Activated CD4-positive, alpha-beta memory T cell treated with anti-CD3 and anti-CD28 coated beads, Interleukin-2, amount 10 ng/mL, durations not matched to agents 7 days and 5 days (primary cell): ENCODE results near the gene BAZ2B. TPM values are rescaled to one million over a fixed set of nuclear protein-coding genes. Genes with fewer than 3 reads are reported as not detected.
"Not testable (repeated sequence)": the region's sequence is repeated elsewhere in the genome, so short reads cannot be mapped to it uniquely, and the experiment has no call there.

Experiments used
- CTCF ChIA-PET: fragments of 350-600 bp; sonication (Branson Sonifier 250); formaldehyde crosslinking; loops from one replicate; lab custom pipeline; 2021; ENCODE audit warnings: antibody characterized with exemption, inconsistent platforms; lab: Charles Lee
- POLR2A ChIA-PET: fragments of 350-600 bp; sonication (Branson Sonifier 250); formaldehyde crosslinking; loops from one replicate; lab custom pipeline; 2021; ENCODE audit warnings: antibody characterized with exemption; lab: Charles Lee
- DNase-seq: peaks from one replicate; pipeline ENCODE4 v3.0.0-alpha.2; 2020
- H3K27ac Mint-ChIP-seq: one replicate; pipeline ENCODE4 v1.8.0; 2021; ENCODE audit warnings: mild to moderate bottlenecking, mixed read lengths
- H3K27me3 Mint-ChIP-seq: one replicate; pipeline ENCODE4 v1.8.0; 2021; ENCODE audit warnings: mixed read lengths
- H3K36me3 Mint-ChIP-seq: one replicate; pipeline ENCODE4 v1.8.0; 2021; ENCODE audit warnings: low read depth, mixed read lengths
- H3K4me1 Mint-ChIP-seq: one replicate; pipeline ENCODE4 v1.8.0; 2021; ENCODE audit warnings: mixed read lengths
- H3K4me3 Mint-ChIP-seq: one replicate; pipeline ENCODE4 v1.8.0; 2021; ENCODE audit warnings: mild to moderate bottlenecking, mixed read lengths
- H3K9me3 Mint-ChIP-seq: one replicate; pipeline ENCODE4 v1.8.0; 2021; ENCODE audit warnings: mixed read lengths
- total RNA-seq, 2 experiments: library from RNA; stranded (reverse); gene quantifications; one replicate each; pipeline ENCODE4 v1.2.3, GENCODE V29; 2021

Gene BAZ2B
- total RNA-seq, 2 experiments from 2014 or later, result 8.5 to 9.8 TPM

DNA sequence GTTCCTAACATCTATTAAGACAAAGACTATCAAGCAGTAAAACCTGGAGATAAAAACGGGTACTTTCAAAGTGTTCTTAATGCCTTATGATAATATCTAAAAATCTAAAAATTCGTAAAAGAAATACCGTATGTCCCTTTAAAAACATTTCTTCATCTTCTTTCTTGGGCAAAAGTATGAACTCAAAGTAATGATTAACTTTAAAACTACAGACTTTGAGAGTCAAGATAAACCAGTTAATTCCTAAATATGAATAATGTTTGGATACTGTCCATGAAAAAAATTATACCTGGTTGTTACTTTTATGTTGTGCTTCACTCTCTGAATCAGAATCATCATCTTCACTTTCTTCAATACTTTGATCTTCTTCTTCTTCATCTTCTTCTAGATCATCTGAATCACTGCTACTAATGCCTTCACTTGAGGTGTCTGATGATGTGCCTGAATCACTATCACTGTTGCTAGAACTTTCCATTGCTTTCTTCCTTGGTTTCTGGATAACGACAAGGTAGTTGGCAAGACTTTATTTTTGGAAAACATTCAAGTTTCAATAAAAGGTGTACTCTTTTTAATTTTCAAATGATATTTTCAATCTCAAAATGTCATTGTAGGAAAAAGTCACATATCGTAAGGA, 177.5 kb downstream of the BAZ2B start:
- Mint-ChIP-seq H3K4me1 (no peaks in the 10 kb centered on the region), H3K36me3 (peaks cover 5% of the 10 kb centered on the region), H3K9me3 (no peaks in the 10 kb centered on the region), H3K27me3 (no peaks in the 10 kb centered on the region), H3K4me3 (no peak overlapping the region), H3K27ac (no peak overlapping the region)
- no peak for DNase-seq
- ChIA-PET CTCF (no interaction called here), POLR2A (no interaction called here)

DNA sequence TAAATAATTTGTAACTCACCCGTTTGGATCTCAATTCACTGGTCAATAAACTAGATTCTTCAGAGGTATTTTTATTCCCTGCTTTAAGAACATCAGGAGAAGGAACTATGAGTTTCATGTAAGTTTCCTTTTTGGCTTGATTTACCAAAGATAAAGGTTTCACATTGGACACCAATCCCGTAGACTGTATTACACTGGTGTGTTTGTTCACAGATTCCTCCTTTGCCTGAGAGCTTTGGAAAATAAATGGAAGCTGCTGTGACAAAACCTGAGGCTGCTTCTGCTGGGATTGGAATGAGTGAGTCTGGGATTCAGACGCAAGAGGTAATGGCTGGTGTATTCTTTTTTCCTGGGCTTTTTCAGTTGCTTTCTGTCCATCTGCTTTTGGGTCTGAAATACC, 178.1 kb downstream of the BAZ2B start:
- Mint-ChIP-seq H3K27me3 (no peaks in the 10 kb centered on the region), H3K36me3 (peaks cover 5% of the 10 kb centered on the region), H3K4me1 (no peaks in the 10 kb centered on the region), H3K27ac (no peak overlapping the region), H3K9me3 (no peaks in the 10 kb centered on the region), H3K4me3 (no peak overlapping the region)
- ChIA-PET CTCF (no interaction called here), POLR2A (no interaction called here)
- no peak for DNase-seq

DNA sequence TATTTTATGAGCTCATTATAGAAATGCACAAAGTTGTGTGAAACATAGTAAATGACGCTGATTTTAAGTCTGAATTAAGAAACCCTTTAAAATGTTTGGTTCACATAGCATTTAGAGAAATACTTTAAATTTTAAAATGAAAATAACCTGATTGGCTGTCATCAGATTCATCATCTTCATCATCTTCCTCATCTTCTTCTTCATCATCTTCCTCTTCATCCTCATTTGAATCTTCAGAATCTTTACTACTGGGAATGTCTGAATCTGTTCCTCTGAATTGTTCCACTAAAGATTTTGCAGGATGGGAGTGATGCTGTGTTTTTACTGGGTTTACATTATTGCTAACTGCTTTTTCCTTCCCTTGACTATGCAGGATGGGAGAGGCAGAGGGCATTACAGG, 183.7 kb downstream of the BAZ2B start:
- no peaks in the 10 kb centered on the region for H3K9me3 Mint-ChIP-seq
- peaks cover 3% of the 10 kb centered on the region for H3K36me3 Mint-ChIP-seq
- no peaks in the 10 kb centered on the region for H3K27me3 Mint-ChIP-seq
- H3K4me3 Mint-ChIP-seq, result no peak overlapping the region
- H3K4me1 Mint-ChIP-seq, result peaks cover 5% of the 10 kb centered on the region
- ChIA-PET POLR2A (no interaction called here), CTCF (no interaction called here)
- no peak overlapping the region for H3K27ac Mint-ChIP-seq
- DNase-seq, result no peak

DNA sequence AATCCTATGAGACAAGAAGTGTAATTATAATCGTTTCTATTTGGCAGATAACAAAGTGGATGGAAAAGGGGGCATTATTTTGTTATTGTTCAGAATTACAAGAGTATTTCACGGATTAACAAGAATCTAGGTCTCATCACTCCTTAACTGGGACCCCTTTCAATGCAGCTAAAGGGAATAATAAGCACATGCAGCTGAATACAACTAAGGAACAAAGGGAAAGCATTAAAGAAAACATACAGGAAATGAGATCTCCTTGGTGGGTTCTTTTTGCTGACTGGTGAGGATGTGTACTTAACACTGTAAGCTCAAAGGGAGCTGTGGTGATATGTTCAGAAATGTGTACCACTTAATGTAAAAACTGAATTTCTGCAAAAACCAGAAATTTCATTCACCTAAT, 189.3 kb downstream of the BAZ2B start:
- Mint-ChIP-seq H3K4me3 (no peak overlapping the region), H3K4me1 (peaks cover 5% of the 10 kb centered on the region), H3K36me3 (peaks cover 3% of the 10 kb centered on the region), H3K27me3 (no peaks in the 10 kb centered on the region), H3K27ac (no peak overlapping the region), H3K9me3 (no peaks in the 10 kb centered on the region)
- ChIA-PET POLR2A (no interaction called here), CTCF (no interaction called here)
- DNase-seq, result no peak

DNA sequence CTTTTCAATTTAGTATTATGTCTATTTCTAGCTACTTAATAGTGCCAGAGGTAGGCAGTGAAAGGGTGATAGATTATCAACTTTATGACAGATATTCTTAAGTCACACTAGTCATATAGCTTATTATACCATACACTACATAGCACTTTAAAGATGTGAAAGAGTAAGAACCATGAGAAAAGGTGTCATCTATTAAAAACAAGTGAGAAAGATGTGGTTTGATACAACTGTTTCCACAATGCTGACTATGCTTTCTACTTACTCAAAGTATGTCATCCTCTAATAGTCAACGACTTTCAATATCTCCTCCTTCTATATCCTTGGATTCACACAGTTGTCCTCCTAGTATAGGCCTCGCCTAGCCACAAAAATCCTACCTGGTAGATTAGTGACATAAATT, 196.9 kb downstream of the BAZ2B start:
- Mint-ChIP-seq H3K27ac (no peak overlapping the region), H3K9me3 (no peaks in the 10 kb centered on the region), H3K4me3 (no peak overlapping the region), H3K4me1 (no peaks in the 10 kb centered on the region), H3K36me3 (no peaks in the 10 kb centered on the region), H3K27me3 (no peaks in the 10 kb centered on the region)
- CTCF ChIA-PET, result no interaction called here
- DNase-seq, result no peak
- POLR2A ChIA-PET, result no interaction called here

DNA sequence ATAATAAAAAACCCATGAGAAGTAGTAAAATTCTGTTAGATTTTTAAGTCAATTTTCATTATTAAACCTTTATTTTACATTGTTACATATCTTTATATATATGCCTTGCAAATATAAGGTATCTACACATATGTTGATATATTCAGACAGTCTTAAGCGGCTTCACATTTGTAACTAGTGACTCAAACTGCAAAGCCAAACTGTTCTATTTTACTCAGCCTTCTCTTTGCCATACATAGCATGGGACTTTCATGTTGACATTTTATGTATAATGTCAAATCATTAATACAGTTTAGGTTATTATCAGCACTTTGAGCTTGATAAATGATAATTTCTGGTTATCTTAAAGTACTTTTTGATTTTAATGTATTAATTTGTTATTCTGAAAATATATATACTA, 204.9 kb downstream of the BAZ2B start:
- ChIA-PET POLR2A (no interaction called here), CTCF (no interaction called here)
- no peak for DNase-seq
- Mint-ChIP-seq H3K36me3 (no peaks in the 10 kb centered on the region), H3K27ac (no peak overlapping the region), H3K9me3 (no peaks in the 10 kb centered on the region), H3K4me1 (peaks cover 6% of the 10 kb centered on the region), H3K4me3 (no peak overlapping the region), H3K27me3 (no peaks in the 10 kb centered on the region)

DNA sequence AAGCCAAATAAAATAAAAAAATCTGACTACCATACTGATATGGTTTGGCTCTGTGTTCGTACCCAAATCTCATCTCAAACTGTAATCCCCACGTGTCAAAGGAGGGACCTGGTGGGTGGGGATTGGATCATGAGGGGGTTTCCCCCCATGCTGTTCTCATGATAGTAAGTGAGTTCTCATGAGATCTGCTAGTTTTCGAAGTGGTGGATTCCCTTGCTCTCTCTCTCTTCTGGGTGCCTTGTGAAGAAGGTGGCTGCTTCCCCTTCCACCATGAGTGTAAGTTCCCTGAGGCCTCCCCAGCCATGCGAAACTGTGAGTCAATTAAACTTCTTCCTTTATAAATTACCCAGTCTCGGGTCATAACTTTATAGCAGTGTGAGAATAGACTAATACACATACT, 206.1 kb downstream of the BAZ2B start:
- Mint-ChIP-seq H3K27ac (no peak overlapping the region), H3K27me3 (no peaks in the 10 kb centered on the region), H3K36me3 (peaks cover 2% of the 10 kb centered on the region), H3K9me3 (no peaks in the 10 kb centered on the region), H3K4me3 (no peak overlapping the region), H3K4me1 (peaks cover 6% of the 10 kb centered on the region)
- ChIA-PET CTCF (no interaction called here), POLR2A (no interaction called here)
- no peak for DNase-seq

DNA sequence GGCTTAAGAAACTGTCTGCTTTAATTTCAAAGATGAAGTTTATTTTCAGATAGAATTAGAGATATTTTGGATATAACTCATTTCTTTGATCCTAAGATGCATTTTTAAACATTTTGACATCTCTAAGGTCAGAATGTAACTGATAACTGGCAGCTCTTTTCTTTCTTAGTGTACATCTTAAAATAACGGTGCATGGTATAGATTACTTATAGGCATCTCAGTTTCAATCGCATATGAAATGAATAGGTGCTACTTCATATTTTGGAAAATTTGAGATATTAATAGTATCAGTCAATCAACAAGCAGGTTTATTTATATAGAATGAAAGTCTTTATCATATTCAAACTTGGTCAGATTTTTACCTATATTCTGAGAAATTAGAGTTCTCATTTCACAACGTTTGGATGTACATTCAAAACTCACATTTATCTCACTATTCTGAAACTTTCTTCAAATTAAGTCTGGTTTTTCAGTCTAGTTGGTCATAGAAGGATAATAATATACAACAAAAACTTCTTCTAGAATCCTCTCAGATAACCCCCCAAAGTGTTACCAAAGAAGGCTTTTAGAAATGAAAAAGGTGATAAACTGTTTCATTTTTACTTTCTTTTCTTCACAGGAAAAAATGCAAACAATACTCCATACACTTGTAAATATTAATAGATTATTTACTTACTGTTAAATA, 207.1 kb downstream of the BAZ2B start:
- no peak overlapping the region for H3K4me3 Mint-ChIP-seq
- no peak for DNase-seq
- no peak overlapping the region for H3K27ac Mint-ChIP-seq
- H3K27me3 Mint-ChIP-seq, result no peaks in the 10 kb centered on the region
- H3K36me3 Mint-ChIP-seq, result peaks cover 2% of the 10 kb centered on the region
- no peaks in the 10 kb centered on the region for H3K9me3 Mint-ChIP-seq
- peaks cover 6% of the 10 kb centered on the region for H3K4me1 Mint-ChIP-seq
- ChIA-PET CTCF (no interaction called here), POLR2A (no interaction called here)

DNA sequence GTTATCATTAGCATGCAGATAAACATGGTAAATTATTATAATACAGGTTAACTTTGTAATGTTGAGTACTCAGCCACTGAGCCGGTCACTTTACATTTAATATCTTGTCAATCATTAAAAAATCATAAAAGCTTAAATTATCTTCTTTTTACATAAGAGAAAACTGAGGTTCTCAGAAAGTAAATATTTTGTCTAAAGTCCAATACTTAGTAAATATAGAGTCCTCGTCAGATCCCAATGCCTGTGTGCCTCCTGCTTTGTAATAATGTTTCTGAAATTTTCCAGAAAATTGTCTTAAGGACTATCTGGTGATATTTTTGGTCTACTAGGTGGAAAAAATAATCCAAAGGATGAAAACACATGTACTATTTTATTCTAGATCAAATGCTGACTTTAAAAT, 213.6 kb downstream of the BAZ2B start:
- H3K9me3 Mint-ChIP-seq, result no peaks in the 10 kb centered on the region
- ChIA-PET POLR2A (no interaction called here), CTCF (no interaction called here)
- H3K27ac Mint-ChIP-seq, result no peak overlapping the region
- H3K36me3 Mint-ChIP-seq, result peaks cover 2% of the 10 kb centered on the region
- no peaks in the 10 kb centered on the region for H3K27me3 Mint-ChIP-seq
- no peak overlapping the region for H3K4me3 Mint-ChIP-seq
- no peak for DNase-seq
- no peaks in the 10 kb centered on the region for H3K4me1 Mint-ChIP-seq

DNA sequence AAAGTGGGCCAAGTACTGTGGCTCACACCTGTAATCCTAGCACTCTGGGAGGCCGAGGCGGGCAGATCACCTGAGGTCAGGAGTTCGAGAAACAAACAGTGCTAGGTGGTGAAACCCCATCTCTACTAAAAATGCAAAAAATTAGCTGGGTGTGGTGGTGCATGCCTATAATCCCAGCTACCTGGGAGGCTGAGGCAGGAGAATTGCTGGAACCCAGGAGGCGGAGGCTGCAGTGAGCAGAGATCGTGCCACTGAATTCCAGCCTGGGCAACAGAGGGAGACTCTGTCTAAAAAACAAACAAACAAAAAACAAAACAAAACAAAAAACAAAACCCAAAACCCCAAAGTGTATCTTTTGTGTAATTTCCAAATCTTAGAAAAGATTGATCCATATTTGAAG, 214.2 kb downstream of the BAZ2B start:
- H3K9me3 Mint-ChIP-seq, H3K36me3 Mint-ChIP-seq, DNase-seq, POLR2A ChIA-PET, H3K4me3 Mint-ChIP-seq, H3K27ac Mint-ChIP-seq, H3K4me1 Mint-ChIP-seq, CTCF ChIA-PET, H3K27me3 Mint-ChIP-seq: not testable (repeated sequence)

DNA sequence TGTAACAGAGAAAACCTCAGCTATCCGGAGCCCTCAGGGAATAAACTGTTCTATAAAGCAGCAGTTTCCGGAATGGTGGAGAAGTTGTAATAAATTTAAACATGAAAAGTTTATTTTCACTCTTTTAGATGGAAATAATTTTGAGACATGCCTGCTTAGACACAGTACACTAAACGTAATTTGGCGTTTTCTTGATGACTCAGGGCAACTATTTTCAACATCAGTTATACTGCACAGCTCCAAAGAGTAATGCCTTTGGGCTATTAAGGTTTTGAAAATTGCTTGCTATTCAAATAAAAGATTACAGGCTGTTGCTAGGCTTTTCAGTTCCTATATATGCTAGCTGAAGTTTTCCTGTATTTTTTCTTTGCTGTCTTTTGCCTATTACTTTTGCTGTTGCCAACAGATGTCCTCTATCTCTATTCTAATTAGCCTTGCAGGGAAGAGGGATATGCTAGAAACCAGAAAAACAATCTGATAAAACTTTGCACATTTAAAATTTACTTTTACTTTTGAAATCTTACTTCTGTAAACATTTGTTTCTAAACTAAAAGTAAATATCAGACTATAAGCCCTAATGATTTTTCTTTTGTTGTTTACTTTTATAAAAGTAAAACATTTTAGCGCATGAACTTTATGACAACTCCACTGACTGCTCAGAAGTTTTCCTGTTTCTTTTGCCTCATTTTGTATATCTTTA, 216.5 kb downstream of the BAZ2B start:
- Mint-ChIP-seq H3K27me3 (no peaks in the 10 kb centered on the region), H3K27ac (no peak overlapping the region), H3K4me1 (no peaks in the 10 kb centered on the region), H3K4me3 (no peak overlapping the region), H3K36me3 (no peaks in the 10 kb centered on the region), H3K9me3 (no peaks in the 10 kb centered on the region)
- no peak for DNase-seq
- CTCF ChIA-PET, result no interaction called here
- POLR2A ChIA-PET, result no interaction called here

DNA sequence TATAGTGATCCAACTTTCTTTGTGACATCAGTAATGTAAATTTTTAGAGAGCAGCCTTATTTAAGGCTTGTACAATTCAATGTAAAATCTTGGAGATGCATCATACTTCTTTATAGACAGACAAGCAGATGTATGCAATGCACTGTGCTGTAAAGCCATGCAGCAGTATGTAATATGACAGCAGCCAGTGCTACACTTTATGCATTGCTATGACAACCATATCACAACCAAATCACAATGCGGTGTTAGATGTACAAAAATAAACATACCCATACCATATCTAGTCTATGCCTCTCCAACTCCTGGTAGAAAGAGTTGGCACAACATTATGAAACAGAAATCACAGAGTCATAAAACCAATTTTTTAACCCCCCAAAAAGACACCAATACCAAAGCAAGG, 219.5 kb downstream of the BAZ2B start:
- POLR2A ChIA-PET, result no interaction called here
- H3K27me3 Mint-ChIP-seq, result no peaks in the 10 kb centered on the region
- H3K4me3 Mint-ChIP-seq, result no peak overlapping the region
- H3K4me1 Mint-ChIP-seq, result no peaks in the 10 kb centered on the region
- DNase-seq, result no peak
- H3K9me3 Mint-ChIP-seq, result no peaks in the 10 kb centered on the region
- CTCF ChIA-PET, result no interaction called here
- H3K27ac Mint-ChIP-seq, result no peak overlapping the region
- no peaks in the 10 kb centered on the region for H3K36me3 Mint-ChIP-seq

DNA sequence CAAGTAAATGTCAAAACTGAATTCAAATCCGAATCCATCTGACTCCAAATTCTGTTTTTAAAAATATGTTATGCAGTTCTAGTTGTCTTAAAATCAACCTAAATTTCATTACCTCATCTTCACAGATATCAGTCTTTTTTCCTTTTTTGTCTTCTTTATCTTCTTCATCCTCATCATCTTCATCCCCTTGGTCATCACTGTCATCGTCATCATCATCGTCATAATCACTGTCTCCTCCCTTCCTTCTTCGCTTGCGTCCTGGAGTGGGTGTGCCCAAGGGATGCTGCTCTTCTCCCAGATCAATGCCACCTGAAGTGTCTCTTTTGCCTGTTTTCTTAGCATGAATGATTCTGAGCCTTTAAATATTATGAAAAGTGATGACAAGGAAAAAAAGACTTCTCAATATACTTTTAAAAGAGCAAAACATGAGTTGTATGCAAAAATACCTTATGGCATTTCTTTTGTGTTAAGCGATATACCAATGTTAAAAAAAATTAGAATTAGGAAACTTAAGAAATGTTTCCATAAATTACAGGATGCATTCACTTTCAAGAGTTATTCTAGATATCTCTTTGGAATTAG, 233.8 kb downstream of the BAZ2B start:
- POLR2A ChIA-PET, result no interaction called here
- no peak for DNase-seq
- Mint-ChIP-seq H3K27ac (no peak overlapping the region), H3K4me3 (no peak overlapping the region), H3K4me1 (no peaks in the 10 kb centered on the region), H3K27me3 (no peaks in the 10 kb centered on the region), H3K36me3 (peaks cover 2% of the 10 kb centered on the region), H3K9me3 (no peaks in the 10 kb centered on the region)
- CTCF ChIA-PET, result no interaction called here
